WTC11 (cell line): ENCODE measurements around the gene PPM1N.

Source experiments
- CREB1 ChIP-seq: sonication (generic); formaldehyde crosslinking; IDR thresholded peaks from 2 replicates; pipeline ENCODE4 v1.8.0; 2023; ENCODE audit warnings: mild to moderate bottlenecking, missing genetic modification reagents
- CTCF ChIP-seq: fragments of 200-600 bp; IDR thresholded peaks from 2 replicates; pipeline ENCODE4 v1.8.0; 2022; ENCODE audit warnings: antibody characterized with exemption
- E2F1 ChIP-seq: sonication (generic); formaldehyde crosslinking; IDR thresholded peaks from 2 replicates; pipeline ENCODE4 v1.8.0; 2022; ENCODE audit warnings: mild to moderate bottlenecking, missing genetic modification reagents
- FOXJ3 ChIP-seq: sonication (generic); formaldehyde crosslinking; IDR thresholded peaks from 2 replicates; pipeline ENCODE4 v1.9.0; 2021; ENCODE audit warnings: missing genetic modification reagents, mild to moderate bottlenecking, borderline replicate concordance
- MXD4 ChIP-seq: fragments of 250-450 bp; sonication (Bioruptor Pico); IDR thresholded peaks from 2 replicates; pipeline ENCODE4 v1.8.0; 2021; ENCODE audit warnings: mild to moderate bottlenecking, moderate library complexity, borderline replicate concordance

DNA sequence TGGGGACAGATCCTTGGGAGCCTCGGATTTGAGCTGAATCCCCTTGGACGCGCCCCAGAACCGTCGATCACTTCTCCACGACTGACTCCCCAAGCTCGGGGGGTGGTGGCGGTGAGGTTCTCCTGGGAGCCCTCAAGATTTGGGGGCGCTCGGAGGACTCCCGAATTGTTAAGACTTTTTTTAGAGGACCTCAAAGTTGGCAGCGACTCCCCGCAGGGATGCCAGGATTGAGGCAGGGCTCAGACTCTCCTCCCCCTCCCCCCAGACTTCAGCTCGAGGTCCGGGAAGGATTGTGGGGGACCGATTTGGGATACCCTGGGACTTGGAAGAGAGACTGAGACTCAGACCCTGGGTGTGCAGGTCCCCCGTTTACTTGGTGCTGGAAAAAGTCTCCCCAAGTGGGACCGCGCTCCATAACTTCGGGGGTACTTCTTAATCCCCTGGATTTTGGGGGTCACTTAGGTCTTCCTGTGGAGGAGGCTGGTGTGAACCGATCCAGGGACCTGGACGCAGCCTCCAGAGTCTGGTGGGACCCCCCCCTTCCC lies 9.7 kb downstream of the PPM1N start:
- no peak for TF ChIP-seq CTCF
- no peak for TF ChIP-seq FOXJ3 (CRISPR knock-in tag)
- no peak for TF ChIP-seq CREB1 (CRISPR knock-in tag)
- no peak for TF ChIP-seq MXD4 (CRISPR knock-in tag)
- TF ChIP-seq E2F1, result no peak
